Stimulated activated CD4-positive, alpha-beta T cell treated with anti-CD3 and anti-CD28 coated beads, TNF-alpha, amount 100 ng/mL, for 4 hours (primary cell): ENCODE measurements around the gene LDAH.
A peak's percentile ranks its signal among the peaks of the same experiment; 100 is the strongest.

ENCODE experiments used
- DNase-seq, 3 experiments: peaks; one replicate each; pipeline ENCODE4 v3.0.0-alpha.2; 2020; ENCODE audit warnings: low read depth in 3 of 3

LDAH gene

GRCh38 chr2:20667531-20668401, 155.1 kb downstream of the LDAH start:
- DNase-seq: no peak

DNA sequence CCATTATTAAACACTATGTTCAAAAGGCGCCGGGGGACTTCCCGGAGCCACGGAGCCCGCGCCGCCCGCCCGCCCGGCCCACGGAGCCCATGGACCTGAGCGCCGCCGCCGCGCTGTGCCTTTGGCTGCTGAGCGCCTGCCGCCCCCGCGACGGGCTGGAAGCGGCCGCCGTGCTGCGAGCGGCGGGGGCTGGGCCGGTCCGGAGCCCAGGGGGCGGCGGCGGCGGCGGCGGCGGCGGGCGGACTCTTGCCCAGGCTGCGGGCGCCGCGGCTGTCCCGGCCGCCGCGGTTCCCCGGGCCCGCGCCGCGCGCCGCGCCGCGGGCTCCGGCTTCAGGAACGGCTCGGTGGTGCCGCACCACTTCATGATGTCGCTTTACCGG, 155.8 kb downstream of the LDAH start:
- no peak for DNase-seq

DNA sequence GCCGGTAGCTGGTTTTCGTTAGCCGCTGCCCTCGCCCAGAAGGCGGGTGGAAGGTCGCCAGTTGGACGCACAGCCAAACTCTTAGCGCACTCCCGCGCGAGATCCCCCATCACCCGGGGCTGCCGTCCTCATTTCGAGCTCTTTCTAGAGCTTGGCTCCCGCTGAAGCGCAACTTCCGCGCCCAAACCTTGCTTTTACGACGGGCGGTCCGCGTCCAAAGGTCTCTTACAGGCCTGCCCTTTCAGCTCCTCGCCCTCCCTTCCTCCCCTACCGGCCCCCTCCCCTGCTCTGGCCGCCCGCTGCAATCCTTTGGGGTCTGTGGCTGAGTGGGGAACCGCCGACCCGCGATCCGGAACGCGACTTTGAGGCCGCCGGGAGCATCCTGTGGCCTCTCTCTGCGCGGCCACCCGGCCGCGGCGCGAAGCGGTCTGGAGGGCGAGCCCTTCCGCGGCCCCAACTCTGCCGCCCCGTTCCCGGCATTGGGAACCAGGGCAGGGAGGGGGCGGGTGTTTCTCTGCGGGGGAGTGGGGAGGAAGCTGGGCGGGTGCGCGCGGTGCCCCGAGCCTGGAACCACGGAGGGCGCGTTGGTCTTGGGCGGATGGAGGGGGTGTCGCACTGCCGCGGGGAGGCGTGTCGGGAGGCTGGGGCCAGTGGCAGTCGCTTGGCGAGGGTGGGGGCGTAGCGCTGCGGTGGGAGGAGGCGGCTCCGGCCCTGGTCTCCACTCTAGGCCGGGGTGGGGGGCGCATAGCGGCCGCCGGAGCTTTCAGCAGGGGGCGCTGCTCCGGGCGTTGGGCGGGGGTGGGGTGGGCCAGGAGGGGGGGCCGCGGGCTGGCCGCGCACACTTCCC, 156.4 kb downstream of the LDAH start, which contains the start of gene GDF7:
Gene GDF7 (plus strand): TSS at position 841 of the 847 bp plus-strand sequence. CDS start 96 bp downstream, outside the sequence.
- DNase-seq: no peak

DNA sequence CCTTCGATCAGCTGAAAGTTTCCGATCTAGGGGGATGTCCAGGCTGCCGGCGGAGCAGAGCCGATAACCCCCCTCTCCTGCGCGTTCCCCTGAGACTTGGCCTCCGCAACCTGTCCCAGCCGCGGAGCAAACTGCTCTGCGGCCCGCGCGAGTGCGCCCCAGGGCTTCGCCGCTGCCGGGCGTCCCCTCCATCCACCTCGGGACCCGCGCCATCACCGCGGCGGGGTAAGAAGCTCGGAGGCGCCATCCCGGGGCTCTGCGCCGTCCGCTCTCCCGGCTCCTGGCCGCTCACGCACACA, 156.9 kb downstream of the LDAH start:
- DNase-seq: no peak

- no peak for DNase-seq
Observed at GRCh38 chr2:20665243-20666004, 157.5 kb downstream of the LDAH start.

DNA sequence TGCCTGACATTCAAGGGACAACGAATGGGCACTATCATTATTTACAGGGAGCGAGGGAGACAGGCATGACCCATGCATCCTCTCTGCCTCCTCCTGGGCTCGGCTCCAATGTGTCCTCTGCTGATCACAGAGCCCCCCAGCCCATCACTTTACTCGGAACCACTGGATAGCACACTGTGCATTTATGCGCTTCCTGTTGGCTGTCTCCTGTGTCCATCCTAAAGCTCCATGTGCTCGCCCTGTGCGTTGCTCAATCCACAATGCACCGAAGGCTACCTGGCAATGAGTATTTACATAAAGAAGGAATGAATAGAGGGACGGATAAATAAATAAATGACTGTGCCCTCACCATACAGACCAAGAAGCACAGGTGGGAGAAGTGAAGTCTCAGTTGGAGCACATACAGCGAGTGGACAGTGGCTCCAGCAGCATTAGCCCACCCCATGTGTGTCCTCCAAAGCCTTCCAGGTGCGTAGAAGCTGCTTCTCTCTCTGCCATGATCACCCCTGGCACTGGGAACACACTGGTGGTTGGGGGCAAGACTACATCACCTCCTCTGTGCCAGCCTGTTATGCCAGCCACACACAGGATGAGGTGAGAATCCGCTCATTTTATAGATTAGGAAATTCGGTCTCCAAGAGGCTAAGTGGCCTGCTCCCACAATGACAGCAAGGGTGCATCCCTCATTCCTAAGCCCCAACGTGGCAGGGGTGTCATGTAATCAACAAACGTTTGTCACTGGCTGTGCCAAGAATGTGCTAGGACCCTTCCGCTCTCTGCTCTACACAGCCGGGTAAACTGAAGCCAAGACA, 158.3 kb downstream of the LDAH start:
- DNase-seq: no peak

DNA sequence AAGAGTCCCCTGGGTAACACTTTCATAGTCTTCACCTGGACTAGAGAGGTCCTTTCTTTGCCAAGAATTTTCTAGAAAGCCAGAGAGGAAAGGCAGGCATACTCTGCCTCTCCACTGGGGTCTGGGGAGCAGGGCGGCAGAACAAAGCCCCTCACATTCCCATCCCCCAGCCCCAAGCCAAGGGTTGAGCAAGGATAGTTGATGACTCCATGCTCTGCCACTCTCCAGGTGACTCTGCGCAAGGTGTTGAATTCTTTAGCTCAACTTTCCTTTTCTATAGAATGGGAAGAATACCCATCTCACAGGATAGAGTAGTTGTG, 158.9 kb downstream of the LDAH start:
- no peak for DNase-seq

GRCh38 chr2:20663196-20664070, 159.5 kb downstream of the LDAH start:
- DNase-seq: no peak

GRCh38 chr2:20662308-20662937, 160.5 kb downstream of the LDAH start:
- DNase-seq: no peak

- peak; percentile 46 to 52 (median 50) for DNase-seq
Observed at GRCh38 chr2:20661421-20662307, 161.2 kb downstream of the LDAH start.

DNA sequence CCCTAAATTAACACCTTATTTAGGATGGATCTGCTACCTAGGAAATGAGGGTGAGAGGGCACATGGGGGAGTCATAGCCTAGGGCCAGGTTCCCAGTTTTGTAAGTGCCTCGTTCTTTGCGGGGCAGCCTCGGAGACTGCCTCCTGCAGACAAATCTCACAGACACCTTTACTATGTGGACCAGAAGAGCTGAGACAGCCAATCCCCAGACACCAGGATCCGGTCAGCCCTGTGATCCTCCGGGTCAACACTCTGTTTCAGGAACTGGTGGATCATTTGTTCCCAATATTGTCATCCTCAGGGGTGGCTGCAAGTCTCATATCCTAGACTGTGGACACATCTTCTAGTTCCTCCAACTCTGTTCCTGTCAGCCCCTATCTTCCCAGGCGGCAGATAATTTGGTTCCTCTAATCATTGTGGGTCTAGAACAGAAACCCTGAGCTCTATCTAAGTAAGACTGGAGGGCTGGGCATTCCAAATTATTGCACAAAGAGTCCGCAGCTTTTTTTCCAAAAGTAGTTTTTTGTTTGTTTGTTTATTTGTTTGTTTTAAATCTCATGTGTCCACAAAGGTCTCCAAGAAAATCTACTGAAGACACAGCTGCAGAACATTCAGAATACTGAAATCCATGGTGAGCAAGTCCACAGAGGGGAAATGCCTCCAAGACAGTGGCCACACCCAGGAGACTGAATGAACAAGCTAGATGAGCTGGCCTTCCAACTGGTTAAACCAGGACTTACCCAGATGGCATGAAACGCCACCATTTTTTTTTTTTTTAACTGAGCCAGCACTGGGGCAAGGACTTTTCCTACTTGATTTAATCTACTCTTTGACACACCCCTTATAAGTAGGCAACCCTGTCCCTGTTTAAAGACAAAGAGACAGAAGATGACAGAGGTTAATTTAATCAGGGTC, 162.1 kb downstream of the LDAH start:
- no peak for DNase-seq

DNA sequence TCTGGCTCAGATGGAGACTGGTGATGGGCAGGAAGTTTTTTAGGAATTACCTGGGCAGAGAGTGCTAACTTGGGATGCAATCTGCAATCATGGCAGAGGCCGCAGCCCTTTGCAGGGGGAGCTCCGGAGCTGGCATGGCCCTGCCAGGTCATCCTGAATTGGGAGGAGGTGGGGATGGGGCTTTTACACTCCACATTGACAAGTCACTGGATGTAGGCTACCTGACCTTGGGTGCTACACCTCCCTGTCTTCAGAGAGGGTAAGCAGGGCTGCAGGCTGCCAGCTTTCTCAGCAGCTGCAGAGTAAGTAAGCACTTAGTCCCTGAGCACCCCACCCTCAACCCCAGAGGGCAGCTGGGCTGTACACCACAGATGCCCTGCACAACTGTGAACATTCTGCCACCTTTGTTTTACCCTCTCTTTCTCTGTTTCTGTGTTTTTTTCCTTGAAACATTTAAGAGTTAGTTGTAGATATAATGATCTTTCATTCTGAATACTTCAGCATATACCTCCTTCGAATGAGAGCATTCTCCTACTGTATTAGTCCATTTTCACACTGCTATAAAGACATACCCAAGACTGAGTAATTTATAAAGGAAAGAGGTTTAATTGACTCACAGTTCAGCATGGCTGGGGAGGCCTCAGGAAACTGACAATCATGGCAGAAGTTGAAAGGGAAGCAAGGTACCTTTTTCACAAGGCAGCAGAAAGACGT, 165.2 kb downstream of the LDAH start:
- DNase-seq: no peak

DNA sequence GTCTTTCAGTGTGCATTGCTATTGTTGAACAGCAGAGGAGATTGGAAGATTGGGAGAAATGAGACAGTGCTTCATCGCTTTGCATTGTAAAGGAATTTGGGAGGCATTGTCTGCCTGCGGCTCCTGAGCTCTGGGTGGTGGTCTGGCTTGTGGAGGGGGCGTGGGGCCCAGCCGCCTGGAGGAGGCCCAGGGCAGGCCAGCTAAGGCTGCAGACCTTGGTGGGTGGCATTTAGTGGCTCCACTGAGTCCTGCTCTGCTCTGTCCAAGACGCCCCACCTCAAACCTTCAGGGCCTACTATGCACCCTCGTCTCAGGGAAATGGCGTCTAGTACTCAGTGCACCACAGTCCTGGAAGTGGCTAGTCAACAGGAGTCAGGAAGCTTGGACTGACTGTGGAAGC, 166.3 kb downstream of the LDAH start:
- no peak for DNase-seq

- DNase-seq: no peak
Observed at GRCh38 chr2:20654535-20654813, 168.4 kb downstream of the LDAH start.

DNA sequence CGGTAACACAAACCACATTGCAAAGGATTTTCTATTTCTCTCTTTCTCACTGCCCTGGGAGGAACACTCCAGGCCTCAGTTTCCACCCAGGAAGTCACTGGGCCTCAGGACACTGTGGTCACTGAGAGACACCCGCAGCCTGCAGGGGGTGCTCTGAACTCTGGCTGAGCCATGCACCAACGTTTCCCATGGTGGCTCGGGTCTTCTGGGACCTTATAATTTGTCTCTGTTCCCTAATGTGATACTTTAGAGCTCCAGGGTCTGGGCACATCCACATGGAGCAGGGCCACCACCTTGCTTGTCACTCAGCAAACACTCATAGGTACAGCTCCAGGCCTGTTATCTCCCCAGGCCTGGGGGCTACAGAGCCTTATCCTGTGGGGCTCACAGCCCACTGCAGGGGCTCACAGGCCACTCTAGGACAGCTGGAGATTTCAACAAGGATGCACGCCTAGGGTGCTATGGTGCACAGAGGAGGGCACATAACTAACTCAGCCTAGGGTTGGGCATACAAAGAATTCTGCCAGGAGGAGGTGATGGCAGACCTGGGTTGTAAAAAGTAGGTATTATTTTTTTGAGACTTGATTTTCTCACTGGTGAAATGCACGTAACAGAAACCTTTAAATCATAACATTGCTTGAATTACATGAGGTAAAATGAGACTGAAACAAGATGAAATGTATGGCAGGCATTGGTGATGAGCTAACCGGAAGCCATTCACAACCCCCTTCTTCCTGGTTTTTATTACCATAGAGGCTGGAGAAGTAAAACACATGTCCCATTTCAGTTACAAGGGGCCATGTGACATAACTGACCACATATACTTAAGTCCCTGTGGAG, 169.0 kb downstream of the LDAH start:
- DNase-seq: no peak
